Measurements from ENCODE around the gene LYRM9.

Gene LYRM9

GRCh38 chr17:27858621-27859305 lies 34.4 kb downstream of the LYRM9 start:
- Histone ChIP-seq H3K4me3 (ENCODE audit: low read length) (no peak overlapping the region), H3K4me1 (ENCODE audit: control insufficient read depth, low read depth, low read length) (no peaks in the 10 kb centered on the region), H3K18ac (ENCODE audit: low read length) (no peak overlapping the region), H3K9ac (ENCODE audit: low read length) (no peak overlapping the region), H3K4me2 (ENCODE audit: low read length) (no peak overlapping the region), H4K5ac (ENCODE audit: low read length) (no peak overlapping the region), H2AK5ac (ENCODE audit: low read length) (no peak overlapping the region), H4K8ac (ENCODE audit: low read depth, low read length) (no peak overlapping the region), H2BK120ac (ENCODE audit: low read depth, low read length) (no peak overlapping the region), H3K56ac (ENCODE audit: low read length) (no peak overlapping the region), H3K27ac (ENCODE audit: low read depth, low read length) (no peak overlapping the region), H3K79me2 (ENCODE audit: control insufficient read depth, insufficient read depth, low read length) (no peaks in the 10 kb centered on the region), H3K27me3 (ENCODE audit: insufficient read depth, low read length, poor library complexity) (no peaks in the 10 kb centered on the region), H3K36me3 (ENCODE audit: control insufficient read depth, insufficient read depth, low read length) (no peaks in the 10 kb centered on the region), H3K4ac (ENCODE audit: low read depth, low read length) (no peak overlapping the region), H2BK15ac (replicated peaks; ENCODE audit: low read depth) (no peak overlapping the region), H2BK5ac (ENCODE audit: low read length) (no peak overlapping the region), H3K79me1 (ENCODE audit: low read length) (no peaks in the 10 kb centered on the region), H3K23ac (ENCODE audit: low read length) (no peak overlapping the region)
- whole genome bisulfite sequencing (ENCODE audit: extremely low coverage, insufficient coverage, low lambda C conversion rate): no CpG with 5 or more reads among the region's 6 CpGs
- peak; percentile 47 for DNase-seq

DNA sequence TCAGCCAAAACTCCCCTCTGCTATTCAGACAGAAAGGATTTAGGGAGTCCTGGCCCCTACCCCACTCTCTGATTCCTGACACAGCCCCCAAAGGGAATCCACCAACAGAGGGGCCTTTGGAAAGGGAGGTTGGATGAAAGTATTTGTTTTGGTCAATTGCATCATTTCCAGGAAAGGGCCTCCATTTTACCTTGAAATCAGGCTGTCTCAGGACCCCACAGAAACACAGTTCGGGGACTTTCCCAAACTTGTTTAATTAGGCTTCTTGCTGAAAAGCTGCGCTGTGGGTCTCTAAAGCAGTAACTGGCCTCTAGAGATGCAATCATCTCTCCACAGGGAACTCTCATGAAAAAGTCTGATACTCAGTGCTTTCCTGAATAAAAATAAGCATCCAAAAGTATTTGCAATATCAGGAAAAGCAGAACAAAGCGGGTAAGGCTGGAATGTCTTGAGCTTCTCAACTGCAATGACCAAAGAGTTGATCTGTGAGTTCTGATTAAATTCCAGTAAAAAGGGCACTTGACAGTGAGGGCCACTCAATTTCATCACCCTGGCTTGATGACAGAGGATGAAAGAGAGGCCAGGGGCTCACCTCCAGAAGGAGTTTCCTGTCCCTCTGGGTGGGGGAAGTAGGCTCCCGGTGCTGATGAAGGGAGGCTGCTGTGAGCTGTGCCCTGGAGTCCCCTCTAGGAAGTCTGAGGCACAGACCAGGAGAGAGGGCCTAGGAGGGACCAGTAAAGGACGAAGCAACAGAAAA lies 36.3 kb downstream of the LYRM9 start:
- Histone ChIP-seq H3K27ac (ENCODE audit: low read depth, low read length) (no peak overlapping the region), H3K4me2 (ENCODE audit: low read length) (no peak overlapping the region), H2AK5ac (ENCODE audit: low read length) (no peak overlapping the region), H3K4me3 (ENCODE audit: low read length) (no peak overlapping the region), H3K36me3 (ENCODE audit: control insufficient read depth, insufficient read depth, low read length) (no peaks in the 10 kb centered on the region), H3K18ac (ENCODE audit: low read length) (no peak overlapping the region), H2BK120ac (ENCODE audit: low read depth, low read length) (no peak overlapping the region), H3K9ac (ENCODE audit: low read length) (no peak overlapping the region), H4K5ac (ENCODE audit: low read length) (no peak overlapping the region), H3K23ac (ENCODE audit: low read length) (no peak overlapping the region), H4K8ac (ENCODE audit: low read depth, low read length) (no peak overlapping the region), H2BK15ac (replicated peaks; ENCODE audit: low read depth) (no peak overlapping the region), H3K4ac (ENCODE audit: low read depth, low read length) (no peak overlapping the region), H3K79me2 (ENCODE audit: control insufficient read depth, insufficient read depth, low read length) (no peaks in the 10 kb centered on the region), H3K79me1 (ENCODE audit: low read length) (no peaks in the 10 kb centered on the region), H3K27me3 (ENCODE audit: insufficient read depth, low read length, poor library complexity) (no peaks in the 10 kb centered on the region), H3K56ac (ENCODE audit: low read length) (no peak overlapping the region), H3K4me1 (ENCODE audit: control insufficient read depth, low read depth, low read length) (no peaks in the 10 kb centered on the region), H2BK5ac (ENCODE audit: low read length) (no peak overlapping the region)
- peak; percentile 37 for DNase-seq
- no CpG with 5 or more reads among the region's 5 CpGs for WGBS (ENCODE audit: extremely low coverage, insufficient coverage, low lambda C conversion rate)

- Histone ChIP-seq H3K36me3 (ENCODE audit: control insufficient read depth, insufficient read depth, low read length) (no peaks in the 10 kb centered on the region), H3K27ac (ENCODE audit: low read depth, low read length) (no peak overlapping the region), H3K18ac (ENCODE audit: low read length) (no peak overlapping the region), H3K4ac (ENCODE audit: low read depth, low read length) (no peak overlapping the region), H3K23ac (ENCODE audit: low read length) (no peak overlapping the region), H2BK15ac (replicated peaks; ENCODE audit: low read depth) (no peak overlapping the region), H3K27me3 (ENCODE audit: insufficient read depth, low read length, poor library complexity) (no peaks in the 10 kb centered on the region), H2AK5ac (ENCODE audit: low read length) (no peak overlapping the region), H3K4me3 (ENCODE audit: low read length) (no peak overlapping the region), H2BK5ac (ENCODE audit: low read length) (no peak overlapping the region), H3K4me2 (ENCODE audit: low read length) (no peak overlapping the region), H3K56ac (ENCODE audit: low read length) (no peak overlapping the region), H3K79me1 (ENCODE audit: low read length) (no peaks in the 10 kb centered on the region), H3K4me1 (ENCODE audit: control insufficient read depth, low read depth, low read length) (no peaks in the 10 kb centered on the region), H3K9ac (ENCODE audit: low read length) (no peak overlapping the region), H2BK120ac (ENCODE audit: low read depth, low read length) (no peak overlapping the region), H4K8ac (ENCODE audit: low read depth, low read length) (no peak overlapping the region), H4K5ac (ENCODE audit: low read length) (no peak overlapping the region), H3K79me2 (ENCODE audit: control insufficient read depth, insufficient read depth, low read length) (no peaks in the 10 kb centered on the region)
- no CpG with 5 or more reads among the region's 3 CpGs for WGBS (ENCODE audit: extremely low coverage, insufficient coverage, low lambda C conversion rate)
- DNase-seq: no peak
Measured at GRCh38 chr17:27855454-27855853, 37.7 kb downstream of the LYRM9 start.

GRCh38 chr17:27854163-27854562 lies 39.0 kb downstream of the LYRM9 start:
- no peak overlapping the region for H4K5ac ChIP-seq (ENCODE audit: low read length)
- no peak overlapping the region for H2BK15ac ChIP-seq (replicated peaks; ENCODE audit: low read depth)
- H3K18ac ChIP-seq (ENCODE audit: low read length): no peak overlapping the region
- whole genome bisulfite sequencing (ENCODE audit: extremely low coverage, insufficient coverage, low lambda C conversion rate): no CpG with 5 or more reads among the region's 5 CpGs
- no peaks in the 10 kb centered on the region for H3K79me2 ChIP-seq (ENCODE audit: control insufficient read depth, insufficient read depth, low read length)
- H3K23ac ChIP-seq (ENCODE audit: low read length): no peak overlapping the region
- no peak overlapping the region for H2AK5ac ChIP-seq (ENCODE audit: low read length)
- no peak overlapping the region for H3K4me2 ChIP-seq (ENCODE audit: low read length)
- H3K27me3 ChIP-seq (ENCODE audit: insufficient read depth, low read length, poor library complexity): no peaks in the 10 kb centered on the region
- H3K4me1 ChIP-seq (ENCODE audit: control insufficient read depth, low read depth, low read length): no peaks in the 10 kb centered on the region
- H3K4me3 ChIP-seq (ENCODE audit: low read length): no peak overlapping the region
- H3K27ac ChIP-seq (ENCODE audit: low read depth, low read length): no peak overlapping the region
- H4K8ac ChIP-seq (ENCODE audit: low read depth, low read length): no peak overlapping the region
- no peak overlapping the region for H3K4ac ChIP-seq (ENCODE audit: low read depth, low read length)
- H3K9ac ChIP-seq (ENCODE audit: low read length): no peak overlapping the region
- H3K36me3 ChIP-seq (ENCODE audit: control insufficient read depth, insufficient read depth, low read length): no peaks in the 10 kb centered on the region
- H3K79me1 ChIP-seq (ENCODE audit: low read length): no peaks in the 10 kb centered on the region
- H3K56ac ChIP-seq (ENCODE audit: low read length): no peak overlapping the region
- no peak overlapping the region for H2BK5ac ChIP-seq (ENCODE audit: low read length)
- DNase-seq: no peak
- H2BK120ac ChIP-seq (ENCODE audit: low read depth, low read length): no peak overlapping the region

DNA sequence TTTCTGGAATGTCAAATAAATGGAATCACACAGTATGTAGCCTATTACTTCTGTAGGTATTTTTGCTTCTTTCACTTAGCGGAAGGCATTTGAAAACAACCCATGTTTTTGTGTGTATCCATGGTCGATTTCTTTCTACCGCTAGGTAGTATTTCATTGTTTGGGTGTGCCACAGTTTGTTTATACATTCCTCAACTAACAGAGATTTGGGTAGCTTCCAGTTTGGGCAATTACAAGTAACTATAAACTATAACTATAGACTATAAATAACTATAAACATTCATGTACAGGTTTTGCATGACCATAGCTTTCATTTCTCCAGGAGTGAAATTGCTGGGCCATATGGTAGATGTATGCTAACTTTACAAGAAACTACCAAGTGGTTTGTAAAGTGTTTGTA lies 40.1 kb downstream of the LYRM9 start:
- no CpG with 5 or more reads among the region's 3 CpGs for WGBS (ENCODE audit: extremely low coverage, insufficient coverage, low lambda C conversion rate)

More for the DNA sequence above, 40.1 kb downstream of the LYRM9 start:
- Histone ChIP-seq H2BK15ac (replicated peaks; ENCODE audit: low read depth) (no peak overlapping the region), H3K27me3 (ENCODE audit: insufficient read depth, low read length, poor library complexity) (no peaks in the 10 kb centered on the region), H3K23ac (ENCODE audit: low read length) (no peak overlapping the region), H2BK5ac (ENCODE audit: low read length) (no peak overlapping the region), H3K4me1 (ENCODE audit: control insufficient read depth, low read depth, low read length) (no peaks in the 10 kb centered on the region), H3K56ac (ENCODE audit: low read length) (no peak overlapping the region), H3K4me2 (ENCODE audit: low read length) (no peak overlapping the region), H3K4ac (ENCODE audit: low read depth, low read length) (no peak overlapping the region), H2BK120ac (ENCODE audit: low read depth, low read length) (no peak overlapping the region), H3K36me3 (ENCODE audit: control insufficient read depth, insufficient read depth, low read length) (no peaks in the 10 kb centered on the region), H4K8ac (ENCODE audit: low read depth, low read length) (no peak overlapping the region), H3K9ac (ENCODE audit: low read length) (no peak overlapping the region), H3K4me3 (ENCODE audit: low read length) (no peak overlapping the region), H3K79me1 (ENCODE audit: low read length) (no peaks in the 10 kb centered on the region), H4K5ac (ENCODE audit: low read length) (no peak overlapping the region), H3K18ac (ENCODE audit: low read length) (no peak overlapping the region), H2AK5ac (ENCODE audit: low read length) (no peak overlapping the region), H3K79me2 (ENCODE audit: control insufficient read depth, insufficient read depth, low read length) (no peaks in the 10 kb centered on the region), H3K27ac (ENCODE audit: low read depth, low read length) (no peak overlapping the region)
- DNase-seq: no peak
